ENCODE results near the gene TBC1D1. TPM values are rescaled to one million over a fixed set of nuclear protein-coding genes. Genes with fewer than 3 reads are reported as not detected.
A peak's percentile ranks its signal among the peaks of the same experiment; 100 is the strongest.

Gene TBC1D1
- total RNA-seq, 1 experiment from 2014 or later: 106 TPM

- Histone ChIP-seq H3F3A (ENCODE audit: insufficient read depth, low read depth) (no peaks in the 10 kb centered on the region), H3K4me1 (replicated peaks; ENCODE audit: insufficient read depth) (no peaks in the 10 kb centered on the region; the same call in 1 of the 2 replicates), H3K4me2 (peak overlapping the region; percentile 71; the same call in 1 of the 2 replicates), H4K20me1 (ENCODE audit: insufficient read depth) (no peaks in the 10 kb centered on the region), H3K27ac (no peak overlapping the region), H2AFZ (no peak overlapping the region), H3K9me2 (ENCODE audit: insufficient read depth) (no peaks in the 10 kb centered on the region), H3K36me3 (ENCODE audit: low read depth) (0 out of 2 replicates have a peak, but pooled peaks cover 3% of the 10 kb centered on the region), H3K27me3 (ENCODE audit: insufficient read depth, low read depth) (no peaks in the 10 kb centered on the region), H3K9me3 (ENCODE audit: insufficient read depth, low read depth) (no peaks in the 10 kb centered on the region), H3K4me3 (no peak overlapping the region), H3K79me2 (ENCODE audit: low read depth) (no peaks in the 10 kb centered on the region; the same call in 1 of the 2 replicates)
- CTCF ChIA-PET: no interaction called here
- POLR2A ChIA-PET (ENCODE audit: unreplicated experiment): no interaction called here
- no peak for TF ChIP-seq CTCF (conservative IDR thresholded peaks at IDR 0.05)
- no peak for TF ChIP-seq EZH2 (IDR thresholded peaks at IDR 0.05; ENCODE audit: low read depth)
- no peak for DNase-seq
- BruUV-seq (replicated peaks): no TSS peak
- intact Hi-C loops (cut with micrococcal nuclease; ENCODE audit: unreplicated experiment): loop anchor here (5.0 kb wide), 1 partner anchor 65 kb away; the partner anchor contains the start of gene PGM2
These were observed 1.8 kb downstream of the TBC1D1 start for GRCh38 chr4:37892641-37893040.

GRCh38 chr4:37893164-37893563, 2.3 kb downstream of the TBC1D1 start:
- H3K9me3 ChIP-seq (ENCODE audit: insufficient read depth, low read depth): no peaks in the 10 kb centered on the region
- H3K4me3 ChIP-seq: no peak overlapping the region
- H3K36me3 ChIP-seq (ENCODE audit: low read depth): 0 out of 2 replicates have a peak, but pooled peaks cover 3% of the 10 kb centered on the region
- H3K79me2 ChIP-seq (ENCODE audit: low read depth): no peaks in the 10 kb centered on the region; the same call in 1 of the 2 replicates
- H3K4me2 ChIP-seq: no peak overlapping the region
- no peak overlapping the region for H2AFZ ChIP-seq
- CTCF ChIA-PET: interaction anchor here (0.6 kb wide), 1 partner anchor 66 kb away, joined by 5 read pairs; no protein-coding TSS in a partner anchor
- intact Hi-C loops (cut with micrococcal nuclease; ENCODE audit: unreplicated experiment): loop anchor here (5.0 kb wide), 1 partner anchor 66 kb away; the partner anchor contains the start of gene PGM2
- POLR2A ChIA-PET (ENCODE audit: unreplicated experiment): no interaction called here
- no peaks in the 10 kb centered on the region for H3F3A ChIP-seq (ENCODE audit: insufficient read depth, low read depth)
- H3K27ac ChIP-seq: no peak overlapping the region
- no peak for DNase-seq
- H3K27me3 ChIP-seq (ENCODE audit: insufficient read depth, low read depth): no peaks in the 10 kb centered on the region
- no TSS peak for BruUV-seq (replicated peaks)
- TF ChIP-seq CTCF (conservative IDR thresholded peaks at IDR 0.05) (no peak), EZH2 (IDR thresholded peaks at IDR 0.05; ENCODE audit: low read depth) (no peak)
- no peaks in the 10 kb centered on the region for H3K9me2 ChIP-seq (ENCODE audit: insufficient read depth)
- H4K20me1 ChIP-seq (ENCODE audit: insufficient read depth): no peaks in the 10 kb centered on the region
- H3K4me1 ChIP-seq (replicated peaks; ENCODE audit: insufficient read depth): no peaks in the 10 kb centered on the region; the same call in 1 of the 2 replicates

DNA sequence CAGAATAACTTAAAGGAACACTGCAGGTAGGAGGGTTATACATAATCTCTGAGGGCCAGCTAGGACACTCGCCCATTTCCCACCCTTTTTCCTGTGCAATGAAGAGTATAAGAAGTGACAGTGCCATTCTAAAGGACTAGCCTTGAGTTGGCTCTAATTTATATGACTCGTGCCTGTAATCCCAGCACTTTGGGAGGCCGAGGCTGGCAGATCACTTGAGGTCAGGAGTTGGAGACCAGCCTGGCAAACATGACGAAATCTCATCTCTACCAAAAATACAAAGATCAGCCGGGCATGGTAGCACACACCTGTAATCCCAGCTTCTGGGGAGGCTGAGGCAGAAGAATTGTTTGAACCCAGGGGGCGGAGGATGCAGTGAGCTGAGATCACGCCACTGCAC, 4.4 kb downstream of the TBC1D1 start:
- Histone ChIP-seq H4K20me1 (ENCODE audit: insufficient read depth) (no peaks in the 10 kb centered on the region), H3K27ac (no peak overlapping the region), H3K36me3 (ENCODE audit: low read depth) (0 out of 2 replicates have a peak, but pooled peaks cover 3% of the 10 kb centered on the region), H3K9me3 (ENCODE audit: insufficient read depth, low read depth) (no peaks in the 10 kb centered on the region), H3K27me3 (ENCODE audit: insufficient read depth, low read depth) (no peaks in the 10 kb centered on the region), H3F3A (ENCODE audit: insufficient read depth, low read depth) (no peaks in the 10 kb centered on the region), H3K4me1 (replicated peaks; ENCODE audit: insufficient read depth) (no peaks in the 10 kb centered on the region; the same call in 1 of the 2 replicates), H3K4me3 (no peak overlapping the region), H3K4me2 (no peak overlapping the region), H3K9me2 (ENCODE audit: insufficient read depth) (no peaks in the 10 kb centered on the region), H2AFZ (no peak overlapping the region), H3K79me2 (ENCODE audit: low read depth) (no peaks in the 10 kb centered on the region; the same call in 1 of the 2 replicates)
- TF ChIP-seq CTCF (conservative IDR thresholded peaks at IDR 0.05) (no peak), EZH2 (IDR thresholded peaks at IDR 0.05; ENCODE audit: low read depth) (no peak)
- DNase-seq: no peak
- ChIA-PET POLR2A (ENCODE audit: unreplicated experiment) (no interaction called here), CTCF (no interaction called here)
- intact Hi-C loops (cut with micrococcal nuclease; ENCODE audit: unreplicated experiment): no loop called here
- no TSS peak for BruUV-seq (replicated peaks)

Data from PC-9 (cell line).